Liver (tissue), 9 donors: ENCODE data around the gene JAK1. TPM values are rescaled to one million over a fixed set of nuclear protein-coding genes. Genes with fewer than 3 reads are reported as not detected.

Experiments used
- DNase-seq: peaks from one replicate; pipeline ENCODE4 v3.0.0-alpha.2; 2017; ENCODE audit warnings: low spot score
- H3K27ac ChIP-seq, 2 donors: one replicate each; pipeline ENCODE4 v1.7.0; 2013; ENCODE audit warnings: inconsistent platforms in 2 of 2, low read length in 2 of 2, control low read depth in 1 of 2, low read depth in 1 of 2, mild to moderate bottlenecking in 1 of 2
- H3K27me3 ChIP-seq, 4 donors: one replicate each; pipeline versions ENCODE4 v1.6.1 to v1.7.0; 2013; ENCODE audit warnings: low read length in 3 of 4, inconsistent platforms in 1 of 4, mild to moderate bottlenecking in 1 of 4, moderate library complexity in 1 of 4; ENCODE audit not compliant: control insufficient read depth in 4 of 4, insufficient read depth in 4 of 4
- H3K36me3 ChIP-seq, 4 donors: one replicate each; pipeline versions ENCODE4 v1.6.1 to v1.7.0; 2013; ENCODE audit warnings: low read length in 3 of 4, mild to moderate bottlenecking in 3 of 4, low read depth in 1 of 4, moderate library complexity in 1 of 4; ENCODE audit not compliant: control insufficient read depth in 4 of 4, insufficient read depth in 3 of 4
- H3K4me1 ChIP-seq, 4 donors: one replicate each; pipeline versions ENCODE4 v1.6.1 to v1.7.0; 2013; ENCODE audit warnings: low read length in 3 of 4, mild to moderate bottlenecking in 3 of 4, moderate library complexity in 1 of 4; ENCODE audit not compliant: control insufficient read depth in 4 of 4, insufficient read depth in 4 of 4
- H3K4me3 ChIP-seq, 3 donors: one replicate each; pipeline versions ENCODE4 v1.6.1 to v1.7.0; 2013; ENCODE audit warnings: low read length in 3 of 3, control low read depth in 1 of 3, low read depth in 1 of 3, mild to moderate bottlenecking in 1 of 3
- H3K9ac ChIP-seq, 2 donors: one replicate each; pipeline ENCODE4 v1.7.0; 2013; ENCODE audit warnings: low read length in 2 of 2, mild to moderate bottlenecking in 2 of 2, moderate library complexity in 2 of 2, control low read depth in 1 of 2, low read depth in 1 of 2
- H3K9me3 ChIP-seq, 4 donors: one replicate each; pipeline versions ENCODE4 v1.6.1 to v1.7.0; 2013; ENCODE audit warnings: low read length in 3 of 4; ENCODE audit not compliant: control insufficient read depth in 4 of 4
- EGR1 ChIP-seq, 2 donors: IDR thresholded peaks; 2 replicates each; pipeline ENCODE4 v1.6.1; 2016 to 2018; ENCODE audit warnings: antibody characterized with exemption in 2 of 2, low read depth in 2 of 2
- FOXA1 ChIP-seq: IDR thresholded peaks from 2 replicates; pipeline ENCODE4 v1.6.1; 2016; ENCODE audit warnings: antibody characterized with exemption
- FOXA2 ChIP-seq: IDR thresholded peaks from 2 replicates; pipeline ENCODE4 v1.6.1; 2016; ENCODE audit warnings: antibody characterized with exemption
- GABPA ChIP-seq, 2 donors: IDR thresholded peaks in 1 of 2; conservative IDR thresholded peaks in 1 of 2; 2 replicates each; pipeline ENCODE4 v1.6.1; 2016; ENCODE audit warnings: antibody characterized with exemption in 2 of 2, mild to moderate bottlenecking in 1 of 2, moderate library complexity in 1 of 2
- HNF4A ChIP-seq, 2 donors: conservative IDR thresholded peaks; 2 replicates each; pipeline ENCODE4 v1.6.1; 2016; ENCODE audit warnings: antibody characterized with exemption in 2 of 2, mild to moderate bottlenecking in 2 of 2
- HNF4G ChIP-seq: IDR thresholded peaks from 2 replicates; pipeline ENCODE4 v1.6.1; 2016; ENCODE audit warnings: antibody characterized with exemption
- JUND ChIP-seq, 2 donors: IDR thresholded peaks; 2 replicates each; pipeline ENCODE4 v1.6.1; 2016; ENCODE audit warnings: antibody characterized with exemption in 2 of 2
- NR2F2 ChIP-seq: IDR thresholded peaks from 2 replicates; pipeline ENCODE4 v1.6.1; 2016; ENCODE audit warnings: antibody characterized with exemption
- RAD21 ChIP-seq, 2 donors: IDR thresholded peaks; 2 replicates each; pipeline ENCODE4 v1.6.1; 2016; ENCODE audit warnings: antibody characterized with exemption in 2 of 2, mild to moderate bottlenecking in 2 of 2
- RXRA ChIP-seq, 2 donors: IDR thresholded peaks; 2 replicates each; pipeline ENCODE4 v1.6.1; 2017 to 2018; ENCODE audit warnings: antibody characterized with exemption in 2 of 2, mild to moderate bottlenecking in 1 of 2
- SP1 ChIP-seq: IDR thresholded peaks from 2 replicates; pipeline ENCODE4 v1.6.1; 2018; ENCODE audit warnings: antibody characterized with exemption, mild to moderate bottlenecking
- TAF1 ChIP-seq: conservative IDR thresholded peaks from 2 replicates; pipeline ENCODE4 v1.6.1; 2016; ENCODE audit warnings: antibody characterized with exemption, mild to moderate bottlenecking
- YY1 ChIP-seq: IDR thresholded peaks from 2 replicates; pipeline ENCODE4 v1.6.1; 2016; ENCODE audit warnings: antibody characterized with exemption, mild to moderate bottlenecking
- WGBS: extraction: QIAGEN DNeasy Blood & Tissue Kit; methylation state at CpG from one replicate; pipeline ENCODE4 v1.1.7; 2013; 5-methylcytosine and 5-hydroxymethylcytosine counted together
- polyA plus RNA-seq, 2 donors: library from polyadenylated mRNA; stranded (reverse) in 1 of 2; unstranded in 1 of 2; fragments of 200-250 nt in 1 of 2; fragments of >200 nt in 1 of 2; fragmentation: Nextera tagmentation in 1 of 2; extraction: Ambion mirVana in 1 of 2; gene quantifications; one replicate each; pipeline versions ENCODE4 v1.2.1 to v1.2.3, GENCODE V29; 2013 to 2015
- total RNA-seq, 2 donors: library from RNA; depleted of rRNA; stranded (reverse); fragments of >200 nt; gene quantifications; one replicate each; pipeline ENCODE4 v1.2.3, GENCODE V29; 2014
- TF ChIP-seq, protein P1 (sequence below): IDR thresholded peaks from 2 replicates; pipeline ENCODE4 v1.6.1; 2016; ENCODE audit warnings: antibody characterized with exemption
- TF ChIP-seq, protein P2 (sequence below): IDR thresholded peaks from 2 replicates; pipeline ENCODE4 v1.6.1; 2016; ENCODE audit warnings: antibody characterized with exemption, mild to moderate bottlenecking
- TF ChIP-seq, protein P3 (sequence below): fragments of 150-350 bp; IDR thresholded peaks from 2 replicates; pipeline ENCODE4 v1.5.1; 2017; ENCODE audit warnings: improper control_type of control experiment, low read depth, low read length; ENCODE audit not compliant: missing input control
- TF ChIP-seq, protein P4 (sequence below): IDR thresholded peaks from 2 replicates; pipeline ENCODE4 v1.6.1; 2016; ENCODE audit warnings: antibody characterized with exemption
- donor health status: healthy.
- donor health status: healthy.
- donor health status: healthy.
- donor health status: healthy.
- donor health status: healthy.

JAK1 gene
- total and polyA plus RNA-seq, 4 donors, result 24.1 to 68.6 (median 34.5) TPM

DNA sequence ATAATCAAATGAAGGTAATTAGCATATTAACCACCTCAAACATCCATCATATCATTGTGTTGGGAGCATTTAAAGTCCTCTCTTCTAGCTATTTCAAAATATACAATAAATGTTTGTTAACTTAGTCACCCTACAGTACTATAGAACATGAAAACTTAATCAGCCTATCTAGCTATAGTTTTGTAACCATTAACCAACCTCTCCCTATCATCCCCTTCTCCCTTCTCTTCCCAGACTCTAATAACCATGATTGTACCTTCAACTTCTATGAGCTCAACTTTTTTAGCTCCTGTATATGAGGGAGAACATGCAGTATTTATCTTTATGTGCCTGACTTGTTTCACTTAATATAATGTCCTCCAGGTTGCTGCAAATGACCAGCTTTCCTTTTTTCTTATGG is 167.5 kb downstream of the JAK1 start:
- H3K9me3 ChIP-seq, result no peaks in the 10 kb centered on the region
- H3K4me3 ChIP-seq, result no peak overlapping the region
- no peak for DNase-seq
- no peak overlapping the region for H3K9ac ChIP-seq
- no peak overlapping the region for H3K27ac ChIP-seq
- no peaks in the 10 kb centered on the region for H3K36me3 ChIP-seq
- H3K27me3 ChIP-seq, result no peaks in the 10 kb centered on the region
- TF ChIP-seq, protein P1, sequence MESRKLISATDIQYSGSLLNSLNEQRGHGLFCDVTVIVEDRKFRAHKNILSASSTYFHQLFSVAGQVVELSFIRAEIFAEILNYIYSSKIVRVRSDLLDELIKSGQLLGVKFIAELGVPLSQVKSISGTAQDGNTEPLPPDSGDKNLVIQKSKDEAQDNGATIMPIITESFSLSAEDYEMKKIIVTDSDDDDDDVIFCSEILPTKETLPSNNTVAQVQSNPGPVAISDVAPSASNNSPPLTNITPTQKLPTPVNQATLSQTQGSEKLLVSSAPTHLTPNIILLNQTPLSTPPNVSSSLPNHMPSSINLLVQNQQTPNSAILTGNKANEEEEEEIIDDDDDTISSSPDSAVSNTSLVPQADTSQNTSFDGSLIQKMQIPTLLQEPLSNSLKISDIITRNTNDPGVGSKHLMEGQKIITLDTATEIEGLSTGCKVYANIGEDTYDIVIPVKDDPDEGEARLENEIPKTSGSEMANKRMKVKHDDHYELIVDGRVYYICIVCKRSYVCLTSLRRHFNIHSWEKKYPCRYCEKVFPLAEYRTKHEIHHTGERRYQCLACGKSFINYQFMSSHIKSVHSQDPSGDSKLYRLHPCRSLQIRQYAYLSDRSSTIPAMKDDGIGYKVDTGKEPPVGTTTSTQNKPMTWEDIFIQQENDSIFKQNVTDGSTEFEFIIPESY, result no peak
- TF ChIP-seq RAD21 (IDR thresholded peaks at IDR 0.05) (no peak), HNF4G (no peak), GABPA (IDR thresholded peaks at IDR 0.05 in 1 of 2, conservative IDR thresholded peaks at IDR 0.05 in 1 of 2) (no peak), JUND (IDR thresholded peaks at IDR 0.05) (no peak), FOXA2 (no peak), HNF4A (conservative IDR thresholded peaks at IDR 0.05) (no peak), SP1 (no peak), YY1 (no peak), NR2F2 (no peak), FOXA1 (no peak)
- TF ChIP-seq, protein P2, sequence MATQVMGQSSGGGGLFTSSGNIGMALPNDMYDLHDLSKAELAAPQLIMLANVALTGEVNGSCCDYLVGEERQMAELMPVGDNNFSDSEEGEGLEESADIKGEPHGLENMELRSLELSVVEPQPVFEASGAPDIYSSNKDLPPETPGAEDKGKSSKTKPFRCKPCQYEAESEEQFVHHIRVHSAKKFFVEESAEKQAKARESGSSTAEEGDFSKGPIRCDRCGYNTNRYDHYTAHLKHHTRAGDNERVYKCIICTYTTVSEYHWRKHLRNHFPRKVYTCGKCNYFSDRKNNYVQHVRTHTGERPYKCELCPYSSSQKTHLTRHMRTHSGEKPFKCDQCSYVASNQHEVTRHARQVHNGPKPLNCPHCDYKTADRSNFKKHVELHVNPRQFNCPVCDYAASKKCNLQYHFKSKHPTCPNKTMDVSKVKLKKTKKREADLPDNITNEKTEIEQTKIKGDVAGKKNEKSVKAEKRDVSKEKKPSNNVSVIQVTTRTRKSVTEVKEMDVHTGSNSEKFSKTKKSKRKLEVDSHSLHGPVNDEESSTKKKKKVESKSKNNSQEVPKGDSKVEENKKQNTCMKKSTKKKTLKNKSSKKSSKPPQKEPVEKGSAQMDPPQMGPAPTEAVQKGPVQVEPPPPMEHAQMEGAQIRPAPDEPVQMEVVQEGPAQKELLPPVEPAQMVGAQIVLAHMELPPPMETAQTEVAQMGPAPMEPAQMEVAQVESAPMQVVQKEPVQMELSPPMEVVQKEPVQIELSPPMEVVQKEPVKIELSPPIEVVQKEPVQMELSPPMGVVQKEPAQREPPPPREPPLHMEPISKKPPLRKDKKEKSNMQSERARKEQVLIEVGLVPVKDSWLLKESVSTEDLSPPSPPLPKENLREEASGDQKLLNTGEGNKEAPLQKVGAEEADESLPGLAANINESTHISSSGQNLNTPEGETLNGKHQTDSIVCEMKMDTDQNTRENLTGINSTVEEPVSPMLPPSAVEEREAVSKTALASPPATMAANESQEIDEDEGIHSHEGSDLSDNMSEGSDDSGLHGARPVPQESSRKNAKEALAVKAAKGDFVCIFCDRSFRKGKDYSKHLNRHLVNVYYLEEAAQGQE, result no peak
- TF ChIP-seq, protein P3, sequence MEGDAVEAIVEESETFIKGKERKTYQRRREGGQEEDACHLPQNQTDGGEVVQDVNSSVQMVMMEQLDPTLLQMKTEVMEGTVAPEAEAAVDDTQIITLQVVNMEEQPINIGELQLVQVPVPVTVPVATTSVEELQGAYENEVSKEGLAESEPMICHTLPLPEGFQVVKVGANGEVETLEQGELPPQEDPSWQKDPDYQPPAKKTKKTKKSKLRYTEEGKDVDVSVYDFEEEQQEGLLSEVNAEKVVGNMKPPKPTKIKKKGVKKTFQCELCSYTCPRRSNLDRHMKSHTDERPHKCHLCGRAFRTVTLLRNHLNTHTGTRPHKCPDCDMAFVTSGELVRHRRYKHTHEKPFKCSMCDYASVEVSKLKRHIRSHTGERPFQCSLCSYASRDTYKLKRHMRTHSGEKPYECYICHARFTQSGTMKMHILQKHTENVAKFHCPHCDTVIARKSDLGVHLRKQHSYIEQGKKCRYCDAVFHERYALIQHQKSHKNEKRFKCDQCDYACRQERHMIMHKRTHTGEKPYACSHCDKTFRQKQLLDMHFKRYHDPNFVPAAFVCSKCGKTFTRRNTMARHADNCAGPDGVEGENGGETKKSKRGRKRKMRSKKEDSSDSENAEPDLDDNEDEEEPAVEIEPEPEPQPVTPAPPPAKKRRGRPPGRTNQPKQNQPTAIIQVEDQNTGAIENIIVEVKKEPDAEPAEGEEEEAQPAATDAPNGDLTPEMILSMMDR, result no peak
- TF ChIP-seq, protein P4, sequence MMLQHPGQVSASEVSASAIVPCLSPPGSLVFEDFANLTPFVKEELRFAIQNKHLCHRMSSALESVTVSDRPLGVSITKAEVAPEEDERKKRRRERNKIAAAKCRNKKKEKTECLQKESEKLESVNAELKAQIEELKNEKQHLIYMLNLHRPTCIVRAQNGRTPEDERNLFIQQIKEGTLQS, result no peak
- H3K4me1 ChIP-seq, result no peaks in the 10 kb centered on the region

DNA sequence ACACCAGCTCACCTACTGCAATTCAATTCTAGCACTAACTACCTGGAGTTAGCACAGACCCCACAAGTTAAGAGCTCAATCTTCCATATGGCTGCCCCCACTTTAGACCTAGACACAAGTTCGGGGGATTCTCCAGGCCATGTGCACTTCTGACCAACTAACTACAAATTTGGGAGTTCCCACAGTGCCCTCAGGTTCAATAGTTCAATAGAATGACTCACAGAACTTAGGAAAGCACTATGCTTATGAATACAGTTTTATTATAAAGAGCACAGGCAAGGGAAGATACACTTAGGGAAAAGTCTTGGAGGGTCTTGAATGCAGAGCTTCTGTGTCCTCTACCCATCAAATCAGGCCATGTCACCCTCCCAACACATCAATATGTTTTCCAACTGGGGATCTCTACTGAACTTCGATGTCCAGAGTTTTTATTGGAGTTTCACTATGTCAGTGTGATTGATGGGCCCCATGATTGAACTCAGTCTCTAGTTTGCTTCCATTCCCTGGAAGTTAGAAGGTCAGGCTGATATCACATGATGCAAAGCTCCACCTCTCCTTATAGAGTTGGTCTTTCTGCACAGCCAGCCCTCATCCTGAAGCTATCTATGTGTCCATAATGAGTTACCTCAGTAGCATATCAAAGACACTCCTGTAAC is 175.4 kb downstream of the JAK1 start:
- H3K4me1 ChIP-seq, result no peaks in the 10 kb centered on the region
- peaks cover 0 to 6% (median 4%) of the 10 kb centered on the region in 4 donors for H3K9me3 ChIP-seq
- H3K36me3 ChIP-seq, result no peaks in the 10 kb centered on the region
- no peak for DNase-seq
- no peak overlapping the region for H3K4me3 ChIP-seq
- TF ChIP-seq EGR1 (IDR thresholded peaks at IDR 0.05; ENCODE audit: low read depth in 2 of 2), result no peak
- TF ChIP-seq RXRA (IDR thresholded peaks at IDR 0.05), result no peak
- TF ChIP-seq, protein P4, result no peak
- TF ChIP-seq TAF1, result no peak
- TF ChIP-seq, protein P3, result no peak
- TF ChIP-seq FOXA2, result no peak
- TF ChIP-seq JUND (IDR thresholded peaks at IDR 0.05), result no peak
- no peak for TF ChIP-seq HNF4G
- no peak for TF ChIP-seq FOXA1
- no peaks in the 10 kb centered on the region for H3K27me3 ChIP-seq
- WGBS, result 93% methylated on average over 2 of the region's 2 CpGs
- H3K9ac ChIP-seq, result no peak overlapping the region
- H3K27ac ChIP-seq, result no peak overlapping the region
